ENCODE data around the gene FNIP2. TPM values are rescaled to one million over a fixed set of nuclear protein-coding genes. Genes with fewer than 3 reads are reported as not detected.

FNIP2 gene
- total and polyA plus RNA-seq, 9 of the 15 experiments (the other 6 are each of a cell fraction or from before 2014, with no cell fraction given) = 1.7 to 15.5 (median 8.3) TPM

GRCh38 chr4:158835226-158836001, 66.6 kb downstream of the FNIP2 start:
- in situ Hi-C loops (cut with MboI) = no loop called here
- intact Hi-C loops (cut with micrococcal nuclease) = loop anchor here (5.0 kb wide), 1 partner anchor 48 kb away; no protein-coding TSS in a partner anchor
- CTCF ChIA-PET (ENCODE audit: low intra/inter-chr PET ratio) = no interaction called here
- no peaks in the 10 kb centered on the region; a peak in 1 of 5 replicates for H3K27me3 ChIP-seq (ENCODE audit: control insufficient read depth in 2 of 2, insufficient read depth in 2 of 2, low read length in 2 of 2)
- no peak overlapping the region for H3K4me3 ChIP-seq
- H3K4me2 ChIP-seq (ENCODE audit: insufficient read depth, low read length) = no peak overlapping the region
- H3K27ac ChIP-seq (ENCODE audit: extremely low read depth, low read depth, low read length) = no peak overlapping the region
- no peaks in the 10 kb centered on the region for H4K20me1 ChIP-seq (replicated peaks; ENCODE audit: control insufficient read depth, insufficient read depth, low read length)
- ATAC-seq (peak; percentile 54; the same call in 2 of the 3 replicates), FAIRE-seq (no peak), DNase-seq (ENCODE audit: extremely low read depth in 1 of 4, low spot score in 3 of 4) (no peak)
- H3K9me3 ChIP-seq (replicated peaks; ENCODE audit: control insufficient read depth, insufficient read depth, low read depth, low read length) = no peaks in the 10 kb centered on the region
- no peaks in the 10 kb centered on the region for H3K79me2 ChIP-seq (ENCODE audit: control insufficient read depth, insufficient read depth, low read length)
- no peaks in the 10 kb centered on the region for H3K9me1 ChIP-seq (ENCODE audit: control insufficient read depth, insufficient read depth, low read length)
- peaks cover 17% of the 10 kb centered on the region for H3K36me3 ChIP-seq (ENCODE audit: control insufficient read depth, insufficient read depth, low read length)
- H3K4me1 ChIP-seq (replicated peaks in 1 of 2; ENCODE audit: control insufficient read depth in 2 of 2, insufficient read depth in 2 of 2, low read length in 2 of 2) = no peaks in the 10 kb centered on the region; a peak in 1 of 5 replicates
- no TSS peak for BruUV-seq (replicated peaks)
- POLR2A ChIA-PET = no interaction called here
- no peak overlapping the region for H3K9ac ChIP-seq (ENCODE audit: insufficient read depth in 1 of 2, low read depth in 2 of 2, low read length in 2 of 2)
- H2AFZ ChIP-seq (ENCODE audit: low read depth, low read length) = no peak overlapping the region
- WGBS (ENCODE audit: insufficient coverage, low coverage, missing lambda C conversion rate) = 23% methylated on average over 2 of the region's 2 CpGs
- TF ChIP-seq CBFA2T3 (IDR thresholded peaks at IDR 0.05) (no peak), PATZ1 (CRISPR knock-in tag; IDR thresholded peaks at IDR 0.05; ENCODE audit: borderline replicate concordance) (no peak), NR4A1 (CRISPR knock-in tag; IDR thresholded peaks at IDR 0.05) (no peak), NR4A1 (tag; IDR thresholded peaks at IDR 0.05) (no peak), CTBP1 (IDR thresholded peaks at IDR 0.05; ENCODE audit: borderline replicate concordance) (no peak), PRDM10 (IDR thresholded peaks at IDR 0.05; ENCODE audit: partially characterized antibody) (no peak), TRIM24 (IDR thresholded peaks at IDR 0.05) (no peak), CEBPB (tag; IDR thresholded peaks at IDR 0.05) (peak; percentile 90), SRSF3 (IDR thresholded peaks at IDR 0.05; ENCODE audit: insufficient read depth, low read length) (no peak), GATA2 (CRISPR knock-in tag; IDR thresholded peaks at IDR 0.05) (no peak), CEBPG (CRISPR knock-in tag; IDR thresholded peaks at IDR 0.05) (no peak), CEBPG (tag; conservative IDR thresholded peaks at IDR 0.05 in 1 of 2, IDR thresholded peaks at IDR 0.05 in 1 of 2) (peak; percentile 70 to 89), PBX2 (CRISPR knock-in tag; IDR thresholded peaks at IDR 0.05; ENCODE audit: low read depth) (no peak), PBX2 (tag; conservative IDR thresholded peaks at IDR 0.05; ENCODE audit: low read depth) (0 out of 2 replicates have a peak, but pooled peaks have one; percentile 6), NFXL1 (CRISPR knock-in tag; IDR thresholded peaks at IDR 0.05) (no peak)

Measured in K562 (cell line).